GM19463 (cell line): ENCODE results near the gene MUSK.
"Not testable (repeated sequence)": the region's sequence is repeated elsewhere in the genome, so short reads cannot be mapped to it uniquely, and the experiment has no call there.

Source experiments
- ATAC-seq: cut with Tn5 transposase; IDR thresholded peaks from one replicate; pipeline ENCODE4 v1.9.1; 2021; ENCODE audit warnings: mild to moderate bottlenecking, moderate library complexity; ENCODE audit not compliant: unreplicated experiment

Gene MUSK

DNA sequence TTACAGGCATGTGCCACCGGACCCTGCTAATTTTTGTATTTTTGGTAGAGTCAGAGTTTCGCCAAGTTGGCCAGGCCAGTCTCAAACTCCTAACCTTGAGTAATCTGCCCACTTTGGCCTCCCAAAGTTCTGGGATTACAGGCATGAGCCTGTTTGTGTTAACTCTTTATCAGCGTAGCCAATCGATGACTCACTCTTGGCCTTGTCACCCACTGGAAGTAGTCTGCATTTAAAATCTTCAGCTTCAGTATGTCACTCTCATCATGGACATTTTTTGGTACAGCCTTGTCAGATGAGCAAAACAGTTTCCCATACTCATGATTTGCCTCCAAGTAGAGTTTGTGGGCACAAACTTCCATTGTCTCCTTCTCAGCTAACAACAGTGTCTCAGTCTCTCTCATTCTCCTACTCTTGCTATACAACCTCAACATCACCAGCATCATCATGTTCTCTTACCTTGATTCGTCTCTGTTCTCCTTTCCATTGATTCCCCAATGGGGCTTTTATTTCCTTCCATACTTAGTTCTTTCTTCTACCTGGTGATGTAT lies 22.5 kb downstream of the MUSK start:
- ATAC-seq = no peak

DNA sequence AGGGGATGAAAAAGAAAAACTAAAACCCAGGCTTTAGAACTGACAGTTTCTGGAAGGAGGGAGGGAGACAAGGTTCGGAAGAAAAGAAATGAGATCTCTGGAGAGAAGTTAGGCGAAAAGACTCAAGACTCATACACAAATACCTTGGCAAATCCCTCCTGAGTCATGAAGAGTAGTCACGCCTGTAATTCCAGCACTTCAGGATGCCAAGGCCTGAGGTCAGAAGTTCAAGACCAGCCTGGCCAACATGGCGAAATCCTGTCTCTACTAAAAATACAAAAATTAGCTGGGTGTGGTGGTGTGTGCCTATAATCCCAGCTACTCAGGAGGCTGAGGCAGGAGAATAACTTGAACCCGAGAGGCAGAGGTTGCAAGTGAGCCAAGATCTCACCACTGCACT lies 27.3 kb downstream of the MUSK start:
- not testable (repeated sequence) for ATAC-seq

GRCh38 chr9:110700953-110701352 lies 32.4 kb downstream of the MUSK start:
- no peak for ATAC-seq

DNA sequence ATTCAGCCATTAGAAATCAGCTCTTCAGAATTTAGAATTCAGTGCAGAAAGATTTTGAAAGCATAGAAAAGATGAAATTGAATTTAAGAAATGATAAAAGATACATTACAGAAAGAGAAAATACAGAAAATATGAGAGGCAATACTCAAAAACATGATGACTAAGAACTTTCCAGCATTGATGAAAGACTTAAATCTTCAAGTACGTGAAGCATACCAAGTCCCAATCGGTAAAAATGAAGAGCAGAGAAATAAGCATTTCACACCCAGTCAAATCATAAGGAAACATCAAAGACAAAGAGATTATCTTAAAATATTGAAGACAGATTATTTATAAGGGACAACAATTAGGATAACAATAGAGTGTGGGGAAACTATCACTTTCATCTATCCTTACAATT lies 35.1 kb downstream of the MUSK start:
- no peak for ATAC-seq

DNA sequence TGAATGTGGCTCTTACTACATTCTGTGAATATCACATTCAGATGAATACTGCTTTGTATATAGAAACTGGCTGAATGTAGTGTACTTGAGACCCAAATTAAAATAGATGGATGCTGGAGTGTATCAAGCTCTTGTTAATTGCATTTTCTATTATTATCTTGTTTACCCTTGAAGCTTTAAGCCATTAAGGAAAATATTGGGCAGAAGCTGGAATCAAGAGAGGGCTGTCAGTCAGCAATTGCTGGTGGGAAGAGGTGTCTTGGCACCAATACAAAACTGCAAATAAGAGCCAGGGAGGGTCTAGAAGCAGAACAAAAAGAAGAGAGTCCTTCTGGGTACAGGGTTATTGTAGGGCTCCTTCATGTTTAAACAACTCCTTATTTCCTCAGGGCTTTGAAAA lies 38.8 kb downstream of the MUSK start:
- ATAC-seq = no peak

DNA sequence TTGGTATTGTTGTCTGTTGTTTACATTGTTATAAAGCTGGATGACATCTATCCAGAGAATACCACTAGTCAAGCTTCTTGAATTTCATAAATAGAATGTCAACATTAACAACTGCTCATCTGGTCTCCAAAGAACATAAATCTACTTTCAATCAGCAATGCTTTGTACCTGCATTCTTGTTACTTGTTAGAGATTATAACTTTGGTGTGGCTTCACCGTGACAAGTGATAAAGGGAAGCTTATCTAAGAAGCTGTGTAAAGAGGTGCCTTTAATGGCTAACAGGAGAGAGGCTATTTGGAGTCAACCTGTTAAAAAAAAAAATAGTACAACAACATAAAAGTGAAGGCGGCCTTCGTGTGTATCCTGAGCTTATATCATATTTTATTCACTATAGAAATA lies 41.8 kb downstream of the MUSK start:
- no peak for ATAC-seq

- no peak for ATAC-seq
Measured at GRCh38 chr9:110712955-110713354, 44.4 kb downstream of the MUSK start.

DNA sequence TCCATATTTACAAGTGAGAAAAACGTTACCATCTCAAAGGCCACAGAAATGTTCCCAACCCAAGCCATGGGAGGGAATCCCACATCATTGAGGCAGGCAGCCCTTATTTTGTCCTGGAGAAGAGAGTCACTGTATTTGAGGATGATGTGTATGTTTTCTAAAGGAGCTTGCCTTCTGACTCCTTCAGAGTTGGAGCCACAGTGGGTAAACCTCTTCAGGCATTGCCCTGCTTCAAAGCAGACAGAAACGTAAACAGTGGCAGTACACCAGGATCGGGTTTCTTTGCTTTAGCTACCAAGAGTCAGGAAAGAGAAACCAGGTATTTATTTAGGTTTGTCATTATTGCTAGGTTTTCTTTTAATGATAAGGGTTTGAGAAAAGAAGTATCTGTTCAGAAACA lies 45.7 kb downstream of the MUSK start:
- ATAC-seq = no peak

DNA sequence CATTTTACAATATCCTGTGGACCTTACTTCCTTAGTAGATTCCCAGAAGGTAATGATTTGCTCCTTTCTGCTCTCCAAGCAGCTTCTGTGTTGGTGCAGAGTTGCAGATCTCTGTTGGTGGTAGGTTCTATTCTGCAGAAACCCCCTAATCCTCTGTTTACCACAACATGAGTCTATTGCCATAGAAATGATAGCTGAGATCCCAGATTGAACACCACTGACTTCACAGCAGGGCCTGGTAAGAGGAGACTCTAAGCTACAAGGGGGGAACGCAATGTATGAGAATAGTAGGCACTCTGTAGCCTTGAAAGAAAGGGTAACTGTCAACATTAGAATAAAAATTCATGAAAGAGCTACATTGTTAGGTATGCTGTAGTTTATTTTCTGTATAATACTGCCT lies 59.5 kb downstream of the MUSK start:
- no peak for ATAC-seq

DNA sequence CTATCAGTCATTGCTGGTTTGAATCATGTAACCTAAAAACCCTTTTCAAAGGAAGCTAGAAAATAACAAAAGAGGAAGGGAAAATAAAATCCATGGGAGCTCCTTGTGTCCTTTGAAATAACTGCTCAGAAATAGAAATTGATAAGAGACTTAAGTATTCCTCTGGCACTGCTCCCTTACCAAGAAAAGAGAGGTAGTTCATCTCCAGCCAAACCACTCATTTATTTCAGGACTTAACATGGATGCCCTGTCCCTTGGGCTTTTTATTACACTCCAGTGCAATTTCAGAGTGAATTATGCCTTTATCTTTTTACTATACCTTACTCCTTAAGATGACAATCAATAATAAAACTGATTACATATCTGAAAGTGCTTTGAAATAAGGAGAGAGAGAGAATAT lies 61.0 kb downstream of the MUSK start:
- no peak for ATAC-seq

DNA sequence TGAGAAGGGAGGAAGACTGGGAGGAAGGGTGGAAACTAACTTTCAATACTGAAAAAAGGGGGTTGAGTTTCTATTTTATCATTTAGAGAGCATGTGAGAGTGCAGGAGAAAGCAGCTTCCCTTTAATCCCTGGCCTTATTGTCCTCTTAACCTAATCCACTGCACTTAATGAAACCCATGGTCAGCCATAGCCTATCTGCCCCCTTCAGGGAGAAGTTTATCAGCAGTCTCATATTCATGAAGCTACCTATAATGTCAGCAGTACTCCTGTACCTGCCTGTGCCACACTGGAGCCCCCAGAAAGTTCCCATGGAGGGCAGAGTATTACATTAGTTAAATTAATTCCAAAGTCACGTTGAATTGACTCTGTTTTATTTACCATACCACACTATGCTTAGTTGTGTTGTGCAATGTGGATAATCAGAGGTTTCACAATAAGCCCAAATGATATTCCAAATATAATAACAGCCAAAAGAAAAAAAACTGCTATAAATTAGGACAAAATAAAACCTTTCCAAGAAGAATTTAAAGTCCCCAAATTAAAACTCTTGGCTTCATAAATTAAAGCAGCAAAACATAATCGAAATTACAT lies 62.9 kb downstream of the MUSK start:
- no peak for ATAC-seq

DNA sequence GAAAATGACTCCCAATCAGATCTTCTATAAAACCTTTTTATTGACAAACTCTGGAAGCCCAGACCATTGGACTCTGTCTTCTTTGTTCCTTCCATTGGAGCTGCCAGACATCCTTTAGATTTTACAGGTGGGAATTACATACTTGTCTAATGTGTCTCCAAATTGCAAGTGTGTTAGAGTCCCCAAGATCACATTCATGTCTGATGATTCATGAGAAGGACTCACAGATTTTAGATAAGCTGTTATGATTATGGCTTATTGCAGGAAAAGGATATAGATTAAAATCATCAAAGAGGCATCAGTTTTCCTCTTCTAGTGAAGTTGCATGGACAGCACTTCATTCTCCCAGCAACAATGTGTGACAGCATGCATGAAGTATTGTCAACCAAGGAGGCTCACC lies 70.4 kb downstream of the MUSK start:
- no peak for ATAC-seq

DNA sequence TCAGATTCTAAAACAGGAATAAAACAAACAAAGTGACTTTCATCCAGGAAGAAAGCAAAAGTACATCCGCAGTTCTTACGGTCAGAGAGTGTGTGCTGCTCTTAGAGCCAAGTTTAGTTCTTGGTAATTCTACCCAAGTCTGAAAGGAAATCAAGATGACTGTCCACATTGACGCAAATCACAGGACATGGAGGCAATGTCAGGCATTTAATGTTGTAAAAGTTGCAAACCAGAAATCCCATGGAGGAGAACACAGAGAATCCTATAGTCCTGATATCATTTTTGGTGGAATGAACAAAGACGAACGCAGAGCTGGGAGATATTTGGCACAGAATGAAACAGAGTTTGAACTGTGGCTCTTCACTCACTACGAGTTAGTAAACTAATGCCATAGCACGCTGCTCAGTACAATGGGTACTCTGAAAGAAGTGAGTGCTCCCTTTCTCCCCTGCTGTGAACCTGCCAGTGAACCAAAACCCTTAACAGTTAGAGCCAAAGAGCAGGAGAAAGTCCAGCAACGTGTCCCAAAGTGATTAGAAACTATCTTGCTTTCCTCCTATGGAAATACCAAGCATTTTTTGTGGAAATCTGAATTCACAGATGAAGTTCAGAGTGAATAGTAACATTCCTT lies 74.3 kb downstream of the MUSK start:
- ATAC-seq = no peak

DNA sequence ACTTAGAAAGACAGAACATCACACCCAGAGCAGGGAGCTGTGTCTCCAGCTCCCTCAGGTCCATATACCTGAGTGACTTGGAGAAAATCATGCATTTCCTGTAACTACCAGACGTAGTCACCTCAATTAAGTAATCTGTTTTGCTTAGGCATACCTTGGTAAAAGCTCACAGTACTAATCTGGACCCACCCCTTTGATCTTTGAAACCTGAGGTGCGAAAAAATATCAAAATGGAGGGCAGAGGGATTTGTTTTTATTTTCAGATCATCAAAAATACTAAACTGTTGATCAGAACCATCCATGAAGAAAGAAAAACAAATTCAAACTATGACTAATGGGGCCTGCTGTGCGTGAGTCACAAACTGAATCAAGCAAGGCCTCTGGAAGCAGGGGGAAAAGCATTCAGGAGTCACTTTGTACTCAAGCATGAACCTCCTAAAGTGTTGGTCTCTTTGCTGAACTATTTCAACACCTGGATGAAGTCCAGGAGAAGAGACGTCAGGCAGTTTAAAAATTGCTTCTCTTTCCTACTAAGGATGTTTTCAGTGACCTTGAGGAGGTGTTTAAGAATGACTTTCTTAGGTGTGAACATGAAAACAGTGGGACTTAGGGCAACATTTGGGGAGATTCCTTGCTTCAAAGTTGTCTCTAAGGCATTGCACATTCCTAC lies 76.3 kb downstream of the MUSK start:
- no peak for ATAC-seq

- ATAC-seq = no peak
Measured at GRCh38 chr9:110745676-110746075, 77.1 kb downstream of the MUSK start.

DNA sequence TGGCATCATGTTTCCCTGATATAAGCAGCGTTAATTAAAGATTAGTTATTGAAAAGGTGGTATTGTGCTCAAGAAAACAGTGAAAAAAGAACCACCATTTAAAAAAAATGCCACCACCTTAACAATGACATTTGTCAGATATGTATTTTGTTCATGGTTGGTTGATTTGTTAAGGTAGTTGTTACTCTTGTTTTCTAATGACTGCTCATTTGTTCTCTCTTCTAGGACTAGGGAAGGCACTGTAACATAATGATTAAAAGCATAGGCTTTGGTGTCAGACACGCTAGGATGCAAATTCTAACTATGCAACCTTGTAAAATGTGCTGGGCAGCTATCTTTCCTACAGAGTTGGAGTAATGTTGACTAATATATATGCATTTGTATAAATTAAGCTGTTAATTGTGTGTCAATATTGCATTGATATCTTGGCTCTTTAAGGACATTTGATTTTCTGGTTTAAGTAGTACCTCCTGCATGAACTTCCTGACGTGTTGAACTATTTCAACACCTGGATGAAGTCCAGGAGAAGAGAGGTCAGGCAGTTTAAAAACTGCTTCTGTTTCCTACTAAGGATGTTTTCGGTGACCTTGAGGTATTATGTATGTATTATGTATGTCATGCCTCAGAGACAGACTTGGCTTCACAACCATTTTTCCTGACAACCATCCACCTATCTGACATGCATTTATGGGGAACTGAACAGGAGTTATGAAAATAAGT lies 77.8 kb downstream of the MUSK start:
- no peak for ATAC-seq

GRCh38 chr9:110748251-110748893 lies 79.8 kb downstream of the MUSK start:
- no peak for ATAC-seq

DNA sequence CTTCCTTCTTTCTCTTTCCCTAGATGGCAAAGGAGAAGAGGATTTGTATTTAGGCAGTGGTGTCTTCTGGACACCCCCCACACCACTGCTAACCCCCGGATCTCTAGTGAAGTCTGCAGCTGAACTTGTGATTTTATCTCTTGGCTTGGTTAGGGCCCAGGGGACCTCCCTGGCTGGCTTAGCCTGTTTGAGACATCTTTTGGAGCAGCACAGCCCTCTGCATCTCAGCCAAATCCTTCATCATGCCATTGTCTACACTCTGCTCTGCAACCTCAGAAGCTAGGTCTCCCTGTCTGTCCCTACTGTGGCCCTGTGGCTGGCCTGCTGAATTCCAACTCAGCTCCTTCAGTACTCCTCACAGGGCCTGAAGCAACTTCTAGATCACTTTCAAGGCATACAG lies 81.7 kb downstream of the MUSK start:
- no peak for ATAC-seq

DNA sequence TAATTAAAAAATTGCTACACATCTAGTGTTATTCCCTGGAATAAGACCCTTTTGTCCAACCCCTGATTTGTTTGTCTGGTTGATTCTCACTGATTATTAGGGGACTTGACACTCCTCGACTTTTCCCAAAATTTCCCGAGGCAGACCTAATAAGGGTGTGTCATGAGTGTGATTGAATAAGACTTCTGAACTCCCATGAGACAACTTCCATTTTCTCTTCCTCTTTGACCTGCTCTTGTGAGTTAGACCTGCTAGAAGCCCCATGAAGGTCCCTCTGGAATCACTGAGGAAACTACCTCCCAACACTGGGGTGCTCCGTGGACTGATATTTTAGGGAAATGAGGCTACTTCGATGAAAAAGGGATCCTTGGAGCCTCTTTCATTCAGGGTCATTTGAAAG lies 83.4 kb downstream of the MUSK start:
- no peak for ATAC-seq

DNA sequence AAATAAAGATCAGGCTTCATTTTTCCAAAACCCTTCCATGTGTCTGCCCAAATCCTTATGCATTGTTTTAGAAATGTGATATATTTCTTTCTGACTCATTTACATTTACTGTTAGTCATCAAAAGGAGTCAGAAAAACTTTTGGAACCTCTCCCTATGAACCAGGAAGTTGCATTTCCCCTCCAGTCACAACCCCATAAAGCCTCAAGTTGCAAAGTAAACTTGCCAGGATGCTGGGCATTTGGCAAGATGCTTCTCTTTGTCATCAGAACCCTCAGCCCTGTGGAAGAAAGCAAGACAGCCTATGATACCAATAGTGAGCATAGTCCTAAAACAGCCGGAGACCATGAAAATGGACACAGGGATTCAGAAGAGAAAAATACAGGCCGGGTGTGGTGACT lies 84.2 kb downstream of the MUSK start:
- ATAC-seq = no peak

DNA sequence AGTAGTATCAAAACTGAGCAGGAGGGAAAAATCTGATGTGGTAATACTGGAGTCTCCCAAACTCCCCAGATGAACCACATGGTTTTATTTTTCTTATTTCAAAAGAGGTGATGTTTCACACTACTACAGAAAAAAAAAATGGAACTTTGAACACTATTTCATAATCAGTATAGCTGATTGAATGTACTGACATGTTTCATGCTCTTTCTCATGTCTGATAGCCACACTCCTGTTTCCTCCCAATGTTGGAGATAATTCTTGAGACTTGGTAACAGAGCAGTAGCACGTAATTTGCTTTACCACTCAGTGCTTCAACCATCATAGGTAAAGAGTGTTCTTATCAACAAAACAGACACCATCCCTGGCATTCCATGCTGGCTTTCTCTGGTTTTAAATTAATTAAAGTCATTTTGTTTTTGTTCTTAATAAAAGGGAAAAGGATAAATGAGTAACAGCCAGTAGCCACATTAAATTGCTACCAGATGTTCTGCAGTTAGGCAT lies 85.2 kb downstream of the MUSK start:
- no peak for ATAC-seq
